Stimulated activated CD8-positive, alpha-beta memory T cell treated with anti-CD3 and anti-CD28 coated beads, Interleukin-4, amount 100 ng/mL, for 1 hour (primary cell): Measurements from ENCODE around the gene TRAPPC12.
"Not testable (repeated sequence)": the region's sequence is repeated elsewhere in the genome, so short reads cannot be mapped to it uniquely, and the experiment has no call there.

ENCODE experiments used
- DNase-seq, 2 donors: peaks; one replicate each; pipeline ENCODE4 v3.0.0-alpha.2; 2020; ENCODE audit warnings: low read depth in 2 of 2, low spot score in 1 of 2

The TRAPPC12 gene

GRCh38 chr2:3498783-3499394 lies 119.4 kb downstream of the TRAPPC12 start:
- no peak for DNase-seq

- DNase-seq: no peak
Observed at GRCh38 chr2:3500326-3500899, 120.9 kb downstream of the TRAPPC12 start.

DNA sequence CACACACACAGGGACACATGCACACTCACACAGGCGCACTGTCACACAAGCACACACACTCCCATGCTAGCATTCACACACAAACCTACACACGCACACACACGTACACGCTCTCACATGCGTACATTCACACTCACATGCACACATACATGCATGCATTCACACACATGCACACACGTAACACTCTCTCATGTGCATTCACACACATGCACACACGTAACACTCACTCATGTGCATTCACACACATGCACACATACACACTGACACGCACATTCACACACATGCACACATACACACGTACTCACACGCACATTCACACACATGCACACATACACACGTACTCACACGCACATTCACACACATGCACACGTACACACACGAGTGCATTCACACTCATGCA lies 123.6 kb downstream of the TRAPPC12 start:
- DNase-seq: no peak

GRCh38 chr2:3503483-3503882 lies 124.0 kb downstream of the TRAPPC12 start:
- DNase-seq: no peak

DNA sequence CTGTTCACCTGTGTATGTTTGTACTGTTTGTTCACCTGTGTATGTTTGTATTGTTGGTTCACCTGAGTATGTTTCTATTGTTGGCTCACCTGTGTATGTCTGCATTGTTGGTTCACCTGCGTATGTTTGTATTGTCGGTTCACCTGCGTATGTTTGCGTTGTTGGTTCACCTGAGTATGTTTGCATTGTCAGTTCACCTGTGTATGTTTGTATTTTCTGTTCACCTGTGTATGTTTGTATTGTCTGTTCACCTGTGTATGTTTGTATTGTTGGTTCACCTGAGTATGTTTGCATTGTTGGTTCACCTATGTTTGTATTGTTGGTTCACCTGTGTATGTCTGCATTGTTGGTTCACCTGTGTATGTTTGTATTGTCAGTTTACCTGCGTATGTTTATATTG lies 125.2 kb downstream of the TRAPPC12 start:
- DNase-seq: no peak

DNA sequence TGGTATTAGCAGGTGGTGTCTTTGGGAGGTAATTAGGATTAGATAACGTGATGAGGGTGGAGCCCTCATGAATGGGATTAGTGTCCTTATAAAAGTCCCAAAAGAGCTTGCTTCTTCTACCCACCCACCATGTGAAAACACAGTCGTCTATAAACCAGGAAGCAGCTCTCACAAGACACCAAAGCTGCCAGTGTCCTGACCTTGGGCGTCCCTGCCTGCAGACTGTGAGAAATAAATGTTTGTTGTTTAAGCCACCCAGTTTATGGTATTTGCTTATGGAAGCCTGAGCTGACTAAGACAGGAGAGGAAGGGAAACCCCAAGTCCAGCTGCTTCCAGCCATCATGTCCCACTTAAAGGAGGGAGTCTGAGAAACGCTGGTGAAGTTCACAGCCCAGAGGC lies 126.3 kb downstream of the TRAPPC12 start:
- no peak for DNase-seq

GRCh38 chr2:3512086-3512485 lies 132.6 kb downstream of the TRAPPC12 start:
- DNase-seq: no peak

DNA sequence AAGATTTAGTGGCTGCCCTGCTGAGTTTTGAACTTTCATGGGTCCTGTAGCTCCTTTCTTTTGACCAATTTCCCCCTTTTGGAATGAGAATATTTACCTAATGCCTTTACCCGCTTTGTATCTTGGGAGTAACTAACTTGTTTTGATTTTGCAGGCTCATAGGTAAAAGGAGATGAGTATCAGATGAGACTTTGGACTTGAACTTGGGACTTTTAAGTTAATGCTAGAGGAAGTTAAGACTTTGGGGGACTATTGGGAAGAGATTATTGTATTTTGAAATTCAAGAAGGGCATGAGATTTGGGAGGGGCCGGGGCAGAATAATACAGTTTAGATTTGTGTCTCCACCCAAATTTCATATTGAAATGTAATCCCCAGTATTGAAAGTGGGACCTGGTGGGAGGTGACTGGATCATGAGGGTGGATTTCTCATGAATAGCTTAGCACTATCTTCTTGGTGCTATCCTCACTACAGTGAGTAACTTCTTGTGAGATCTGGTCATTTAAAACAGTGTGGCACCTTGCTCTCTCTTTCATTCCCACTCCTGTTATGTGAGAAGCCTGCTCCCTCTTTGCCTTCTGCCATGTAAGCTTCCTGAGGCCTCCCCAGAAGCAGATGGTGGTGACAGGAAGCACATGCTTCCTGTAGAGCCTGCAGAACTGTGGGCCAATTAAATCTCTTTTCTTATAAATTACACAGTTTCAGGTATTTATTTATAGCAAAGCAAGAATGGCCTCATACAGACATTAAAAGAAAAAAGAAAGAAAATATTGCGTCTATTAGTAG lies 133.7 kb downstream of the TRAPPC12 start:
- DNase-seq: no peak

- DNase-seq: not testable (repeated sequence)
Observed at GRCh38 chr2:3515438-3515837, 135.9 kb downstream of the TRAPPC12 start.

DNA sequence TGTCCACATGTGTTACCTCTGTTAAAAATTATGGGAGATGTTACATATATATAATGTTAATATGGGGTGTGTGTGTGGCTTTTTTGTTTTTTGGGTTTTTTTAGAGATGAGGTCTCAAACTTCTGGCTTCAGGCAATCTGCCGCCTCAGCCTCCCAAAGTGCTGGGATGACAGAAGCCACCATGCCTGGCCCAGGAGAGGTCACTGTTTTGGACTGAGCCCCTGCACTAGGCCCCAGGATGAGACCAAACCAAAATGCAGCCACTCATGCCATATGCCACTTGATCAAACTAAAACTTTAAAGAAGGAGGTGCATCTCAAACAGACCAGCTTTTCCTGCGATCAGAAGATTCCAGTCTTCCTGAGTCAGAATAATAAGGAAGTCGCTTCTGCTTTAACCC lies 137.3 kb downstream of the TRAPPC12 start:
- DNase-seq: no peak

DNA sequence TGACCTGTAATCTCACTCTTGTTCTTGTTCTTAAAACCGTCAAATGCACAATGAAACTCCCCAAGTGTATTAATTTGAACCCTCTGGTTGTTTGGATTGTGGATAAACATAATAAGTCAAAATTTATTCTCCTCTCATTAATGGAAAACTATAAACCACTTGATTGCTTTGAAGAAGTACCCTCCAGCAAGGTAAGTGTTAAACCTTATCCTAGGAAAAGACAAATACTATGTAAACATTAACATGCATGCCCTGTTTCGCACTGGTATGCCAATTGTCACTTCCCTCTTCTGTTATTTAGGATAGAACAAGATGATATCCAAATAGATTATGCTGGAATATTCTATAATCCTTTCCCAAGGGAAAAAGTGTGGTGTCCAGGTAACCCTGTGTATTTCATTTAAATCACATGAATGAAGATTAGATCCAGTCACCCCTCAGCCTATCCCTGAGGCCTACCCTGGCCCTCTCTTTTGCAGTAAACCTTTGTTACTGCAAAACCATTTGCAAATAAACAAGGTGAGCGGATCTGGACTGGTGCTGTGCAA lies 138.5 kb downstream of the TRAPPC12 start:
- DNase-seq: no peak

- DNase-seq: peak; percentile 95 to 99
Observed at GRCh38 chr2:3518496-3519254, 139.2 kb downstream of the TRAPPC12 start.

- peak; percentile 41 to 49 for DNase-seq
Observed at GRCh38 chr2:3519255-3520205, 140.0 kb downstream of the TRAPPC12 start, which contains the start of gene ADI1. ADI1 (minus strand) TSS chr2:3519531; CDS start chr2:3519487, 44 bp downstream.

- no peak for DNase-seq
Observed at GRCh38 chr2:3520591-3520990, 141.1 kb downstream of the TRAPPC12 start.

DNA sequence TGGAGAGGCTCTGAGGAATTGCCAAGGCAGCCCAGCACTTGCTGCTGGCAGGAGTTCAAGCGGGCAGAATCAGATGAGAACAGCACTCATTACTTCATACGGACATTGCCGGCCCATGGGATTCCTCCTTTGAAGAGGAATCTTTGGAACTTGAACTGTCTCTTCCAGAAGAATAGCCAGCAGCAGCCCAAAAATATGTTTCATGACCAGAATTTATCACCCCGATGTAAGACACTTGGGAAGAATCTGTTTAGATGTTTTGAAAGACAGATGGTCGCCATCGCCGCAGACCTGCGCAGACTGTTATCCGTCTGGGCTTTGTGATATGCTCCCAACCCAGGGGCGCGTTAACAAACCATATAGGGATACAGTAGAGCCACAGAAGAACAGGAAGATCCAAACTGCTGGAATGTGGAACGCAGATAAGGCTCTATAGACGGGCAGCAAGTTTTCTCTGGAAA lies 143.5 kb downstream of the TRAPPC12 start:
- no peak for DNase-seq

DNA sequence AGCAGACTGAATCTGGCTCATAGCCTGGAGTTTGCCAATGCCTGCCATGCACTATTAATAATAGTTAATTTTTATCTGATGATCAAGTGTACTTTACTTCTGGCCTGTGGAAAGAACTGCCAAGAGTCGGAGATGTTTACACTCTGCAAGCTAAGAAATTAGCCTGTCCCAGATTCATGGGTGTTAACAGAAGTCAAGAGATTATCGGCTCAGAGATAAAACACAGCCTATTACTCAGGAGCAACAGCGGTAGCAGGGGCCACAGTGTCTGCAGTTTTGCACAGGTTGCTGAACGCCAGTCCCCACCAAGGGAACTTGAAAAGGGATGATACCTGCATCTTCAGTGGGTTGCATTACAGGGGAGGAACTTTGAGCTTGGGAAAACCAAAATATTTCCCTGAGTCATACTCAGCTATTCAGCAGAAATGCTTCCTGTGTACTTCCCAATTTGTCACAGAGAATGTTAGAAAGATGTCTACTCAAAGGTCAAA lies 144.1 kb downstream of the TRAPPC12 start:
- DNase-seq: no peak

DNA sequence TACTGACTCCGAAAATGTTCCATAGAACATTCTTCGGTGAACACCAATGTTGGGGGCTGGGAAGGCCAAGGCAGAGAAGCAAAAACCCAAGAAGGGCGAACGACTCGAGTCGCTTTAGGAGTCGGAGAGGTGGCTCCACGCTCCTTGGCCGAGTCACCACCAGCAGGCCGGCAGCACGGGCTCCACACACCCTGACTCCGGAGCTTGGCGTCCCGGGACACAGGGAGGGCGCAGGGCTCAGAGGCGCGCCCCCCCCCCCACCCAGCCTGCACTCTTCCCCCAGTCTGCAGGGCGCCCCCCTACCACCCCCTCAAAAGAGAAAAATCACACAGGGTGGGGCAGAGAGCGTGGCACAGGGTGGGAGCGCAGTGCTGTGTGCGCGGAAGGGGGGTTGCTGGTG lies 147.4 kb downstream of the TRAPPC12 start:
- no peak for DNase-seq

DNA sequence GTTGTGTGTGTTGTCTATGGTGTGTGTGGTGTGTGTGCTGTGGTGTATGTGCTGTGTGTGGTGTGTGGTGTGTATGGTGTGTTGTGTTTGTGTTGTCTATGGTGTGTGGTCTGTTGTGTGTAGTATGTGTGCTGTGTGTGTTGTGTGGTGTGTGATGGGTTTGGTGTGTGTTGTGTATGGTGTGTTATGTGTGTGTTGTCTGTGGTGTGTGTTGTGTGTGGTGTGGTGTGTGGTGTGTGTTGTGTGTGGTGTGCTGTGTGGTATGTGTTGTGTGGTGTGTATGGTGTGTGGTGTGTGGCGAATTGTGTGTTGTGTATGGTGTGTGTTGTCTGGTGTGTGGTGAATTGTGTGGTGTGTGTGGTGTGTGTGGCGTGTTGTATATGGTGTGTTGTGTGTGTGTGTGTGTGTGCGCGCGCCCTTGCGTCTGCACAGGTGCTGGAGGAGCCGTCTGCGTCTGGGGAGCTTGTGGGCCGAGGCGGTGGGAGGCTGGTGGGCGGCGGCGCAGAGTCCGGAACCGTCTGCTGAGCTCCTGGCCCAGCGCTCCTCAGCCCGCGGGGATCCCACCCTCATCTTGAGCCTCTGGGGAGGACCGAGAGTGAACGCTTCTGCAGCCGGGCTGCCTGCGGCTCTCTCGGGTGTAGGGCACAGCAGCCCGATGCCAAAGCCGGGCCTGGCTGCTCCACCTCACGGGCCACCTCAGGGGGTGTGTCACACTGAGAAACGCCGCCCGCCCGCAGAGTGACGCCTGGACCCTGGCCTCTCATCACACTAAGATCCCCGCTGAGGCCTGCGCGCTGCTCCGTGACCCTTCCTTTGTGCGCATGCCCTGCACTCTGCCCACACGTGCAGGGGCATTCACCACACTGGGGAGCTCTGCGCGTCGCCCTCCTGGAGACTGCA lies 148.6 kb downstream of the TRAPPC12 start:
- DNase-seq: no peak
